ENCODE results near the gene HLA-DMA. TPM values are rescaled to one million over a fixed set of nuclear protein-coding genes. Genes with fewer than 3 reads are reported as not detected.
A peak's percentile ranks its signal among the peaks of the same experiment; 100 is the strongest.

The HLA-DMA gene
- total RNA-seq, 6 donors from 2014 or later: 83.7 to 271 (median 134) TPM

- Histone ChIP-seq H3K4me1 (peaks cover 27 to 65% (median 34%) of the 10 kb centered on the region in 4 donors), H3K27me3 (no peaks in the 10 kb centered on the region), H3K36me3 (peaks cover 0 to 6% (median 0%) of the 10 kb centered on the region in 4 donors), H3K4me3 (peak overlapping the region in 3 of 4 donors; percentile 45 to 57 (median 55)), H3K27ac (peak overlapping the region; percentile 73 to 88 (median 82)), H3K9me3 (no peaks in the 10 kb centered on the region)
- TF ChIP-seq POLR2AphosphoS5 (IDR thresholded peaks at IDR 0.05): peak in 1 of 2 donors; percentile 11
- no peak for TF ChIP-seq EP300 (IDR thresholded peaks at IDR 0.05)
- peak in 1 of 2 donors; percentile 34 for DNase-seq
- 42 to 43% methylated on average over 7 of the region's 7 CpGs for WGBS, 2 donors
- ATAC-seq (ENCODE audit: low FRiP score in 2 of 2): peak; percentile 2 to 19
Measured at GRCh38 chr6:32941214-32941768, 11.6 kb downstream of the HLA-DMA start.

- DNase-seq (peak; percentile 45 to 86), ATAC-seq (ENCODE audit: low FRiP score in 2 of 2) (peak; percentile 92 to 94)
- WGBS, 2 donors: 6 to 11% methylated on average over 8 to 9 of the region's 9 CpGs
- Histone ChIP-seq H3K36me3 (peaks cover 0 to 9% (median 0%) of the 10 kb centered on the region in 4 donors), H3K9me3 (no peaks in the 10 kb centered on the region), H3K27ac (peak within 1 kb of the TSS; percentile 73 to 88 (median 82)), H3K27me3 (no peaks in the 10 kb centered on the region), H3K4me1 (peaks cover 27 to 65% (median 35%) of the 10 kb centered on the region in 4 donors), H3K4me3 (peak within 1 kb of the TSS; percentile 9 to 57 (median 50))
- TF ChIP-seq POLR2AphosphoS5 (IDR thresholded peaks at IDR 0.05) (peak in 1 of 2 donors; percentile 11), EP300 (IDR thresholded peaks at IDR 0.05) (no peak), POLR2A (IDR thresholded peaks at IDR 0.05) (peak in 2 of 4 donors; percentile 29 to 84), CTCF (IDR thresholded peaks at IDR 0.05) (peak in 1 of 6 experiments; percentile 21)
Measured at GRCh38 chr6:32940656-32941213, 12.2 kb downstream of the HLA-DMA start, which contains the start of gene HLA-DMB. HLA-DMB (minus strand) TSS chr6:32941028; CDS start chr6:32940807, 221 bp downstream.

- H3K4me3 ChIP-seq: no peak overlapping the region
- peak overlapping the region in 2 of 4 donors; percentile 32 to 50 for H3K27ac ChIP-seq
- ATAC-seq (ENCODE audit: low FRiP score in 2 of 2) (no peak), DNase-seq (no peak)
- 85% methylated on average over 7 of the region's 7 CpGs for WGBS, 2 donors
- H3K4me1 ChIP-seq: peaks cover 22 to 52% (median 27%) of the 10 kb centered on the region in 4 donors
- TF ChIP-seq CTCF (IDR thresholded peaks at IDR 0.05) (no peak), POLR2A (IDR thresholded peaks at IDR 0.05) (no peak), EP300 (IDR thresholded peaks at IDR 0.05) (no peak), POLR2AphosphoS5 (IDR thresholded peaks at IDR 0.05) (no peak)
- no peaks in the 10 kb centered on the region for H3K9me3 ChIP-seq
- peaks cover 0 to 9% (median 0%) of the 10 kb centered on the region in 4 donors for H3K36me3 ChIP-seq
- H3K27me3 ChIP-seq: no peaks in the 10 kb centered on the region
Measured at GRCh38 chr6:32938494-32938893, 14.4 kb downstream of the HLA-DMA start.

- WGBS, 2 donors: 65 to 76% methylated on average over 8 of the region's 8 CpGs
- ATAC-seq (ENCODE audit: low FRiP score in 2 of 2) (peak in 1 of 2 donors; percentile 58), DNase-seq (peak in 1 of 2 donors; percentile 57)
- peaks cover 20 to 42% (median 21%) of the 10 kb centered on the region in 4 donors for H3K4me1 ChIP-seq
- no peaks in the 10 kb centered on the region for H3K9me3 ChIP-seq
- H3K27me3 ChIP-seq: no peaks in the 10 kb centered on the region
- H3K36me3 ChIP-seq: peaks cover 0 to 9% (median 0%) of the 10 kb centered on the region in 4 donors
- TF ChIP-seq POLR2A (IDR thresholded peaks at IDR 0.05): peak in 1 of 4 donors; percentile 53
- TF ChIP-seq CTCF (IDR thresholded peaks at IDR 0.05): no peak
- no peak for TF ChIP-seq EP300 (IDR thresholded peaks at IDR 0.05)
- no peak for TF ChIP-seq POLR2AphosphoS5 (IDR thresholded peaks at IDR 0.05)
- peak overlapping the region in 2 of 4 donors; percentile 50 to 73 for H3K27ac ChIP-seq
- no peak overlapping the region for H3K4me3 ChIP-seq
Measured at GRCh38 chr6:32937230-32937633, 15.7 kb downstream of the HLA-DMA start.
